ENCODE measurements around the gene HEPACAM.

HEPACAM gene

DNA sequence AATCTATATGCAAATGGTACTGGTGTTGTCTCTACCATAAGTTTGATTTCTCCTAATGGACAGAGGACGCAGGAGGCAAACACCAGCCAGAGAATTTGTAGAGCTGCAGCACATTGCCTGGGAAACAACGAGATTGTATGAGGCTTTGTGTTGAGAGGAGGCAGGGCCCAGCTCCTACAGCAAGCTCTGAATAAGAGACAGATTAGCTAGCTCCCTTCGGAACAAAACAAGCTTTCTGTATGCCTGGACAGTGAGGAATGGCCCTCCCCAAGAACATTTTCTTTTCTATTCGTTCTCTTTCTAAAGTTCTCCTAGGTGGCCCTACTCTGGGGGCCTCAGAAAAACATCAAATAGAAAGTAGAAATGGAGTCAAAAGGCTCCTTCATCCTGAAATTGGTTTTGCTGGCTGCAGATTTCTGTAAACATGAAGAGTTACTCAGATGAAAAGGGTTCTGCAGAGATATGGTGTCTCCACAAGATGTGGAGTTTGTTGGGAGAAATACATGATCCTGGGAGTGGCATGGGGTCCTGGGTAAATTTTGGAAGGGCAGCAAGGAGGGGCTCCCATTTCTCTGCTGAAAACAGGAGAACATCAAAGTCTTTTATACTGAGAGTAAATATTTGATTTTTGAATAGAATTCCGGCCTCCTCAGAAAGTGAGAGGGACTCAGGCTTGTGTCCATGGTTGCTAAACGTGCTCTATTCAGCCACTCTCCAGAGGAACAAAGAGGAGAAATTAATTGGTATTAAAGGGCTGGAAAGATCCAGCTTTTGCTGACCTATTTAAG, 6.8 kb upstream of the HEPACAM start:
- peak; percentile 92 for DNase-seq (ENCODE audit: low spot score)

DNA sequence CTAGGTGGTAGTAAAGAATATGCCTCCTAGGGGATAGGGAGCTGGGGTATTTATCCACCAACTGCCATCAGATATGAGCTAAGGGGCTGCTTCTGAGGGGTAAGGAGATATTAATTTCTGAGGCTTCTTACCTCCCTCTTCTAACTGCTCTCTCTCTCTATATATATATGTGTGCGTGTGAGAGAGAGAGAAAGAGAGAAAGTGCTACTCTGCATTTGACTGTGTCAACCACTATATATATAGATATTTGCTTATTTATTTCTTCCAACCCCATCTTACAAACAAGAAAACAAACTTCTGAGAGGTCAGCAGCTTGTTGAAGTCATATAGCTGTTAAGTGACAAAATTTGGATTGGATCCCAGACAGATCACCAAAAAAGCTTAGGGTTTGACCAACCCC, 5.9 kb upstream of the HEPACAM start:
- no peak for DNase-seq (ENCODE audit: low spot score)

DNA sequence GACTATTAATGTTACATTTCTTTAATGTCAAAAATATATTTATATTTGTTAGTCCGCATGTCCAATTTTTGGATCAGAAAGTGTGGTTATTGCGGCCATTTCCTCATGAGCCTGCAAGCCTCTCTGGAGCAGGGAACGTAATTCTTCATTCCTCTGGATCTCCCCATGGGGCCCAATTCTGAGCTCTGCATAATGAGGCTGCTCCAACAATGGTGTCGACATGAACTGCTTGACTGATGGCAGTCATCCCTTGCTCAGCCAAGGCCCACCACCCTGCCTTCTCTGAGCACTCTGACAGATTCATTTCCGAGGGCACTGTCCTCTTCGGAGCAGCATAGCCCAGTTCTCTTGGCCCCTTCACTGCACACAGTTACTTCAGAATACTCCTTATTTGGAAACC, 3.1 kb upstream of the HEPACAM start:
- no peak for DNase-seq (ENCODE audit: low spot score)

DNA sequence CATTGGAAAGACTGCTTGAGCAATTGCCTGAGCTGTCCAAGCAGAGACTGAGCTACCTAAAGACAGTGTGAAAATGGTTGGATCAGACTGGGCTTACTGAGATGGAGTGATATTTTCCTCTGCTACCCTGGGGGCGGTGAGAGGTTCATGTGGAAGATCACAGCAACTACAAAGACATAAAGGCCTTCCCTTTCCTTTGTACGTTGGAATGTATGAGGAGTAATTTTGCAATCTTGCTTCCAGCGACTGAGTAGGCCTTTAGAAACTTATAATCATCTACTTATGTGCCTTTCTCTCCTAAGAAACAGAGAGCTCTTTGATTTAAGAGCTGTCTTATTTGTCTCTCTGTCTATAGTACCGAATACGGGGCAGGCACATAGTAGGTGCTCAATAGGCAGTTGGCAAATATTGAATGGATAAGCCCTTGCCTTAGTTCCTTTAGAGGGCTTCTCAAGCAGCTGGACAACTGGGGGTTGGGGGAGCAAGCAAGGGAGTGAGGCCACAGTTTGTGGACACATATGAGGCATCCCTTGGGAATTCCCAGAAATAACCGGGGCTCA, 2.4 kb upstream of the HEPACAM start:
- DNase-seq (ENCODE audit: low spot score) = no peak

DNA sequence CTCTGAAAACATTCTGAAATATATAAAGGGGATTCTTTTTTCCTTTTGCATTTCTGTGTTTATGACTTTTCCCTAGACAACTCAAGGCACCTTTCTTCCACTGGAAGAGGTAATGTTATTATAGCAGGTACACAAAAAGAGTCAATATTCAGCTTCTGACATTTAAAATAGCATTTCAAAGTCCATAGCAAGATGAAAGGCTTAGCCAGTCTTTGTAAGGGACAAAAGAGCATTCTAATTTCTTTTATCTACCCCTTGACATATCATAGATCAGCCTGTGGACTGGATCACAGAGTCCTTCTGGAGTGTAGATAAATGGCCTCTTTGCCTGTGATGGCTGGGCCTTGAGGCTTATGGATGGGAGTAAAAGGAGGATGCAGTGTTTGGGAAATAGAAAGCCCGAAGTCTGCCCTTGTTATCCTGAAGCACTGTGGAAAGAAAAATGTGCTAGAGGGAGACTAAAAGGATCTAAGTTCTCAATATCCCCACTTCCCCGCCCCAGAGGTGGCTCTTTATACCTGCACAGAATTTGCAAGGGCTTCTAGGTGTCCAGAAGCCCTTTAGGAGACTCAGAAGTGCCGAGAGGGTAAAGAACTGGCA, 1.6 kb upstream of the HEPACAM start:
- no peak for DNase-seq (ENCODE audit: low spot score)

DNA sequence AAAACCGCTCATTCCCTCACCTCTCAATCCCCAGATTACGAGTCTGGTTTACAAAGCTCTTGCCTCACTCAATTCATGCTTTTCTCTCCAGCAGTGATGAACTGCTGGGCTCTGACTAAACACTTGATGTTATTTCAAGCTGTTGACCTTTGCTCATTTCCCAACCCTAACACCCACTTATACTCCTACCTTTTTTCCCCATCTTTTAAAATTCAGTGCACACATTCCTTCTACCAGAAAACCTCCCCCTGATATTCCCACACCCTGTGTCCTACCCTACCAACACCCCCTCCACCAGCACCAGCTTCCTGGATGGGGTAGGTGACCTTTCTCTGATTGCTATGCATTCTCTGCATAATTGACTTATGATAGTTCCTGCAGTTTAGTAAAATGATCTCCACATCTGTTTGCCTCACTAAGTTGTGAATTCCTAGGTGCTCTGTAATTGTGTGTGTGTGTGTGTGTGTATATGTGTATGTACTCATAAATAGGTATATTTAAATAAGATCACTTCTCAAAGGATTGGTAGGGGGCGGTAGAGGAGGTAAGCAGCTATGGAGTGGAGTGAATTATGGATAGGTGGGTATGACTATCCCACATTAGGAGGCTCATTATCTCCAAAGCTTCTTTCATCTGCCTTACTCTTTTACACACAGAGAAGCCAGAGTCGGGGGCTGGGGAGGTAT, 842 bp downstream of the HEPACAM start:
- DNase-seq (ENCODE audit: low spot score) = no peak

DNA sequence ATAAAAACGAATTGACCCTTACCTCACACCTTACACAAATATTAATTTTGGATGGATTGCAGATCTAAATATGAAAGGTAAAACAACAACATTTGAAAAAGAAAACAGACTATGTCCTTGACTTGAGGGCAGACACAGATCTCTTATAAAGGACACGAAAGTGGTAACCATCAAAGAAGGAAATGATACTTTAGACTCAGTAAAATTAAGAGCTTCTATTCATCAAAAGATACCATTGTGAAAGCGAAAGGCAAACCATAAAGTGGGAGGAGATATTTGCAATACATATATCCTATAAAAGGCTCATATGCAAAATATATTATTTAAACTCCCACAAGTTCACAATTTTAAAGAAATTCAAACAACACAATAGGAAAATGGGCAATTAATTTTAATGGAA, 5.0 kb downstream of the HEPACAM start:
- DNase-seq (ENCODE audit: low spot score) = no peak

DNA sequence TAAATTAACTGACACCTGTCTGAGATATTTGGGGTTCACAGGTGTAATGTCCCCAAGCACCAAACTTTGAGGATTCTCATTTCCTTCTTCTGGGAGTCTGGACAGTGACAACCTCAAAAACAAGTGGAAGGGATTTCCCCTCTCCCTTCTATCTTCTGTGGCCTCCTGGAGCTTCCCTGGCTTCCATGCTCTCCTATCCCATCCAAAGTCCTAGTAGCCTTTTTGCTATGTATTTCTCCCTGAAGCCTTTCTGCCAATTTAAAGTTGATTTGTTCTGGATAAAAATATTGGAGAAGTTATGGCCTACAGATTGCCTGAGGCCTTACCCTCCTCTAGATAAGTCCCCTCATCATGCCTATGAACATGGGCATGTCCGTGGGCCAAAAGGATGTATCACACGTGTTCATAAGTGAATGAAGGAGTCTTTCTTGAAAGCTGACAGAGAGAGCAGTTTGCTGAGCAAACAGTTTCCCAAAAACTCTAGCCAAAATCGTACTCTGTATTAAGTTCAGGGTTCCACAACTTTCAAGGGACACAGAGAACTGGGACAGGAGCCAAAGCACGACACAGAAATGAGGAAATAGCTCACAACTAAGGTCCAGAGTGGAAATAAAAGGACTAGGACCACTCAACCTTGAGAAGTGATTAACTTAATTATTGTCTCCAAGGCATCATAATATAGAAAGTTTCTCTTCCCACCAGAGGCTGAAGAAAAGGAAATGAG, 6.7 kb downstream of the HEPACAM start:
- no peak for DNase-seq (ENCODE audit: low spot score)

DNA sequence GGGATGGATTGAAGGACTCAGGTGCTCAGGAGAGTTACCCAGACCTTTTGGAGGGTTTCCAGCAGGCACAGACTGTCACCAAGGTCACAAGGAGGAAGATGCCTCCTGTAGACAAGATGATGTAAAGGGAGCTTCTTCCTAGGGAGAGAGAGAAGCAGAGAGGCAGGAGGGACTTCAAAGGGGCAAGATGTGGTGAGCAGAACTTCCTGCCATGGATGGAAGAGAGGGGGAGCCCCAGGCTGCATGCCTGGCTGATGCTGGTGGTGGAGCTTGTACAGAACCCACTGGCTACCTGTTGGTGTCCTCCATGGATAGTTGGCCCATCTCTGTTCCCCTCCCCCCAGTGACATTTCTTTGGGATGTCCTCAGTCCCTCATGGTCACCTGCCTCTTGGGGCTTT, 12.6 kb downstream of the HEPACAM start:
- DNase-seq (ENCODE audit: low spot score) = no peak

DNA sequence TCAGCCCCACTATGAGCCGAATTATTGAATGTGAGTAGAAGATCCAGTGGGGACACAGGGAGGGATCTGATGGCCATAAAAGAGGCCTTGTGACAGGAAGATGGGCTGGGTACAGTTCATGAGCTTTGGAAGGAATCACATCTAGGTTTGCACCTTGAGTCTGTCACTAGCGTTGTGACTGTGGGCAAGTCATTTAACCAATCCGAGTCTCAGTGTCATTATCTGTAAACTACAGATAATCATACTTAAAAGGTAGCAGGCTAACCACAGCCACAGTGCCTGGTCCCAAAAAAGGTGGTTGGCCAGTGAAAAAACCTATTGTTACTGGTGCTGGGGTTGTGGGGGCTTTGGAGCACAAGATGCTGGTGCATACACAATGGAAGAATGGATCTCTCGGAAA, 13.0 kb downstream of the HEPACAM start:
- DNase-seq (ENCODE audit: low spot score) = no peak

DNA sequence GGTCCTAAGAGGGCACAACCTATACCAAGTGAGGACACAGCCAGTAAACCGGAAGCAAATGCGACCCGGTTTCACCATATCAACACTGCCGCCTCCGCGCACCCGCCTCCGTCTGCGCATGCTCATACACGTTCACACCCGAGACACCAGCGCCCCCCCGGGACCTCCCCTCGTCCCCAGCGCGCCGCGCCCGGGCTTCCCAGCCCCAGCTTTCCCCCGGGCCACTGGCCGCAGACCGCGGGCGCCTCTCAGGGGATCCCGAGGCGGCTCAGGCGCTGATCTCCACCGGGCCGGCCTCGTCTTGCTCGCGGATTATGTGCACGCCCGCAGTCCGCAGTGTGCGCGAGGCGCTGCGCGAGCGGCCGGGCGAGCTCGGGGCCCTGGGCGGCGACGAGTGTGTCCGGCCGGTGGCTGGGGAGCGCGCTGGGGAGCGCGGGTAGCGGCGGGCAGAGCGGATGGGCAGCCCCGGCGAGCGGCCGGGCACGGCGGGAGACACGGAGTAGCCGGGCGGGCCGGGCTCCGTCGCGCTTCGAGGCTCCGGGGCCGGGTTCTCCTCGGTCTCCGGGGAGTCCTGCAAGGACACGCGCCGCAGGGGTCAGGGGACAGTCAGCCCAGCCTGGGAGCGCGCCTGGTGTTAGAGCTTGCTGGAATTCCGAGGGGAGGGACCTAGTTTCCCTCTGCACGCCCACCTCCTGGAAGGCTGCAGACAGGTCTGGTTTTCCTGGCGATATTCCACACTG, 14.8 kb downstream of the HEPACAM start:
- DNase-seq (ENCODE audit: low spot score) = no peak

DNA sequence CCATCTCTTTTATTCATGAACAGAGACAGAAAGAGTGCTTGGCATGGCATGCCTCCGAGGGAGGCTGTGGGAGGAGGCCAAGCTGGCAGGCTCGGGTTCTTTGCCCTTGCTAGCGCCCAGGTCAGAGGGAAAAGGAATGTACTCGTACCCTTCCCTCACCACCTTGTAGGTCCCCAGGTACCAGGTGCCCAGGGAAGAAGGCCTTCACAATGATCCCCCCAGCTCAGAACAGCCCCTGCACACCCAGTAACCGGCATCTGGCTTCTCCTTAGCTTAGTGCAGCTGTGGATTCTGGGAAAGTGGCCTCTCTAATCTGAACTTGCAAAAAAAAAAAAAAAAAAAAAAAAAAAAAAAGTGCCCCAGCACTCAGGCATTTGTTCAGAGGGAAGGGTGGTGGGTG, 15.5 kb downstream of the HEPACAM start:
- no peak for DNase-seq (ENCODE audit: low spot score)

DNA sequence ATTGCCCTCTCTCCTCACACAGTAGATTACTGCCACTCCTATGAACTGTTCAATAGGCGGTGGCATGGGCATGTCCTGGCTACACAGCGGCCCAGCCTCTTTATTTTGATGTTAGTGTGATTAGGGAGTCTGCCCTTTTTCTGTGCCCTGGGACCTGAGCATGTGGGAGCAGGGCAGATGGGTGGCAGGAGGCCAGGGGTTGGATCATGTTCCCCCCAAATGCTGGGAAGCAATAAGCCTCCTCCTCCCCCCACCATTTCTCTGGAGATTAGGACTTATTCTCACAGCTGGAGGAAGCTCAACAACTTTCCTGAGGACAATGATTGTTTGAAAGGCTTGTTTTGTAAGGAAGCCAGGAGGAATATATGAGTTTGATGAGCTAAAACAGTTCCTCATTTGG, 15.9 kb downstream of the HEPACAM start:
- DNase-seq (ENCODE audit: low spot score) = no peak

DNA sequence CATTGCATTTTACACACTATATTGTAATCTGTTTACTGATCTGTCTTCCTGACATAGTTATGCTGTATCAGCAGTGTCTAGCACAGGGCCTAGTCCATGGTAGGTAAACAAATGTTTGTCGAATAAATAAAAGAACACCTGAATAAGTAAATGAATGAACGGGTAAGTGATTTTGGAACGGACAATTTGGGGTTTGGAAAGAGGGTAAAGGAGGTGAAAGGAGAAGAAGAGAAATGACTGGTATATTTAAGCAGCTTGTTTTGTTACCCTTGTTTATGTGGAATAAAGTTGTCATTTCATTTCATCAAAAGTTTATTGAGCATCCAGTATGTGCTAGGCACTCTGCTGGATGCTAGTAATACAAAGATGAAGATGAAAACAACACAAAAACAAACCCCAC, 16.9 kb downstream of the HEPACAM start, which contains the start of gene HEPN1:
TSS of gene HEPN1 (plus strand) at position 301 of the 400 bp plus-strand sequence.
- no peak for DNase-seq (ENCODE audit: low spot score)

DNA sequence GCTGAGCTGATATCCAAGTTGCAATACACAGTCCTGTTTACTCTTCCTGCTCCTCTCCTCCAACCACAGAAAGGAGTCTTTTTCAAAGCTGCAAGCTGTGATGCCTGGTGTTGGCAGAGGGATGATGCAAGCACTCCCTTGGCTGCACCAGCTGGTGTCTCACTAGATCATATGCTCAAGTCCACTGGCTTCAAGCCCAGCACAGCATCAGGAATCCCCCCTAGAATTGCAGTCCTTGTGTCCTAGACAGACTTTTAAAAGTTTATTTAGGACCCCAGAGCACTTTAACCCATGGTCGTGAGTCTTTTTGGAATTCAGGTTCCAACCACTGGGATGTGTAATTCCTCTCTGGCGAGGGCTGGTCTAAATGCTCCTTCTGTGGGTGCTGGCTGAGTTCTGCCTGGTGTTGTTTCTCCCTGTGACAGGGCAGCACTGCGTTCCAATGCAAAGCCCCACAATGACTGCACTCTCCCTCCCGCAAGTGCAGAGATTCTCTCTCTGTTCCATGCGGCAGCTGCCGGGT, 18.7 kb downstream of the HEPACAM start:
- DNase-seq (ENCODE audit: low spot score) = peak; percentile 89

DNA sequence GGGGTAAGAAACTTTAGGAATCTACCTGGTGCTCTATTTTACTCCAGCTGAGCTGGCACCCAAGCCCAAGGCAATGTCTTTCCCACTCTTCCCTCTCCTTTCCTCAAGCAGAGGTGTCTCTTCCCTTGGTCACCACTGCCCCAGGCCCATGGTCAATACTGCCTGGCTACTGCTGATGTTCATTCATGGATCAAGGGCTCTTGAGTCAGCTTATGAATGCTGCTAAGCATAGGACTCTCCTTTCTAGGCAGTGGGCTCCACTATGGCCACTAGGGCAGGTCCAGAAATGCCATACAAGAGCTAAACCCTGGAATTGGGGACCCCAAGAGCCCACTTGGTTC, 19.5 kb downstream of the HEPACAM start:
- no peak for DNase-seq (ENCODE audit: low spot score)

DNA sequence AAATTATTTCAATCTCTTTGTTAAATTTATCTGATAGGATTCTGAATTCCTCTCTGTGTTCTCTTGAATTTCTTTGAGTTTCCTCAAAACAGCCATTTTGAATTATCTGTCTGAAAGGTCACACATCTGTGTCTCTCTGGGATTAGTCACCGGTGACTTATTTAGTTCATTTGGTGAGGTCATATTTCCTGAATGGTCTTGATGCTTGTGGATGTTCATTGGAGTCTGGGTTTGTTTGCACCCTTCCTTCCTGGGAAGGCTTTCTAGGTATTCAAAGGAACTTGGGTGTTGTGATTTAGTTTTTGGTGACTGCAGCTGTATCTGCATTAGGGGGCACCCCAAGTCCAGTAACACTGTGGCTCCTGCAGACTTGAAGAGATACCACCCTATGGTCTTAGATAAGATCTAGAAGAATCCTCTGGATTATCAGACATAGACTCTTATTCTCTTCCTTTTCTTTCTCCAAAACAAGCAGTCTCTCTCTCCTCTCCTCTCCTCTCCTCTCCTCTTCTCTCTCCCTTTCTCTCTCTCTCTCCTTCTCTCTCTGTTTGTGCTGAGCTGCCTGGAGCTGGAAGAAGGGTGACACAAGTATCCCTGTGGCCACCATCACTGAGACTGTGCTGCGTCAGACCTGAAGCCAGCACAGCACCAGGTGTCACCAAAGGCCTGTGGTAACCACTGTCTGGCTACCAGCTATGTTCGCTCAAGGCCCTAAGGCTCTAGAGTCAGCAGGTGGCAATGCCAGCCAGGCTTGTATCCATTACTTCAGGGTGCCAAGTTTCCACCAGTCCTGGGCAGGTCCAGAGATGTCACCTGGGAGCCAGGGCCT, 20.1 kb downstream of the HEPACAM start:
- DNase-seq (ENCODE audit: low spot score) = no peak

DNA sequence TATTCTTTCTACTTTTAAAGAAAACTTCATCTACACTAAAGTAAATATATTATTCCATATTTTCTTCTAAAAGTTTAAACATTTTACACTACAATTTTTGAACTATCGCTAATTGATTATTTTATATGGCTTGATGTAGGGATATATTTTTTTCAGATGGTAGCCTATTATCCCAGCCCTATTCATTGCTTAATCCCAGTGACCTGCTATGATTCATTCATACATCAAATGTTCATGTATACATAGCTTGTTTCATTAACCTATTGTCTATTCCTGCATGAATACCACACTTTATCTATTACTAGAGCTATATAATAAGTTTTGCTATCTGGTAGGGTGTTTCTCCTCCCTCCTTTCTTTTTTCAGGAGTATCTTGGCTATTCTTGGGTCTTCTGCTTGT, 33.2 kb downstream of the HEPACAM start:
- no peak for DNase-seq (ENCODE audit: low spot score)

DNA sequence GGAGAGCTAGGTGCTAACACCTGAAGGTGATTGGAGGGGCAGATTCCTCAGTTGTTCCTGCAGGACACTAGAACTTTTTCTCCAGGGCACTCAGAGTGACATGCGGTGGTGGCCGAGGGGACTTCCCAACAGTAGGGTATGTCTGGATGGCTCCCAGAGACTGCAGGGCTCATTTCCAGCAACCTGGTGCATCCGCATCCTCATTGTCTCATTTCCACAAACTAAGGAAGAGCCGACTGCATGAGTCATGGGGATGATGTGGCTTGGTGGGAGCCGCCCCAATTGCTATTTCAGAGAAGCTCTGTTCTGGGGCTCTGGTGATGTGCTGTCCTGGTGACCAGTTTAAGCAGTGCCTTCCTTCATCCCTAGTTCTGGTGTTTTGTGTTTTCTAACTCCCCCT, 35.4 kb downstream of the HEPACAM start:
- no peak for DNase-seq (ENCODE audit: low spot score)

DNA sequence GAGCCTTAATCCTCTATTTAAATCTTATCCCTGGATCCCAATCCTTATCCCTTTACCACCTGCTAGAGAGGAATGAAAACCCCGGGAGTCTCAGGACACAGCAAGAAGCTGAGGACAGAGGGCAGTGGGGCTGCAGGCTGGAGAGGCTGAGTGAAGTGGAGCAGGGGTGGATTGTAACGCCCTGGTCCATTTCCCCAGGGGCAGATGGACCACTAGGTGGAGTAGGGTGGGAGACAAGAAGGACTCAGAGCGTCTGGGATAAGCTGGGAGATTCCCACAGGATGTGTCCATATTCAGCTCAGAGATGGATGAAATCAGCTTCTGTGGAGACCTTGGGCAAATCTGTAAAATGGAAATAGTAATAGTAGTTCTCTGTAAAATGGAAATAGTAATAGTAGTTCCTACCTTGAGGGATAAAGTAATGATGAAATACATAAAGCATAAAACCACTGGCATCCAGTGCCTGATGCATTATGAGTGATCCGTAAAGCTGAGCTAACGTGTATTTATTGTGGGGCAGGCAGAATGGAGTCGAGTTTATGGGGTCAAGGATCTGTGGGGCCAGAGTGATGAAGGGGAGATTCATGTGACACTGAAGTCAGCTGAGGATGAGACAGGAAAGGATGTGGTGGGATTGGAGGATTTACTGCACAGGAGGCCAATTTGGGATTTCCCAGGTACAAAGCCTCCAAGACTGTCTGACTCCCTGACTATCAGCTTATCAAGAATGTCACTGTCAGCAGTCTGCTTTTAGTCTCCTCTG, 36.3 kb downstream of the HEPACAM start:
- no peak for DNase-seq (ENCODE audit: low spot score)
